Duodenal mucosa (tissue), 2 donors: ENCODE data around the gene ATP9A.
A peak's percentile ranks its signal among the peaks of the same experiment; 100 is the strongest.
"Not testable (repeated sequence)": the region's sequence is repeated elsewhere in the genome, so short reads cannot be mapped to it uniquely, and the experiment has no call there.

Experiments
- H3K27ac ChIP-seq: one replicate; pipeline ENCODE4 v1.7.0; 2013; ENCODE audit warnings: low read depth, low read length
- H3K27me3 ChIP-seq, 2 donors: one replicate each; pipeline ENCODE4 v1.7.0; 2013; ENCODE audit warnings: low read length in 2 of 2, control low read depth in 1 of 2; ENCODE audit not compliant: insufficient read depth in 2 of 2, control insufficient read depth in 1 of 2
- H3K36me3 ChIP-seq, 2 donors: one replicate each; pipeline ENCODE4 v1.7.0; 2013; ENCODE audit warnings: low read length in 2 of 2, control low read depth in 1 of 2; ENCODE audit not compliant: insufficient read depth in 2 of 2, control insufficient read depth in 1 of 2
- H3K4me1 ChIP-seq, 2 donors: one replicate each; pipeline ENCODE4 v1.7.0; 2013; ENCODE audit warnings: low read length in 2 of 2, control low read depth in 1 of 2; ENCODE audit not compliant: insufficient read depth in 2 of 2, control insufficient read depth in 1 of 2
- H3K4me3 ChIP-seq, 2 donors: one replicate each; pipeline ENCODE4 v1.7.0; 2013; ENCODE audit warnings: low read length in 2 of 2, low read depth in 1 of 2
- H3K9ac ChIP-seq, 2 donors: one replicate each; pipeline ENCODE4 v1.7.0; 2013; ENCODE audit warnings: low read length in 2 of 2, low read depth in 1 of 2
- H3K9me3 ChIP-seq, 2 donors: one replicate each; pipeline ENCODE4 v1.7.0; 2013; ENCODE audit warnings: low read length in 2 of 2, control low read depth in 1 of 2; ENCODE audit not compliant: control insufficient read depth in 1 of 2

The ATP9A gene

DNA sequence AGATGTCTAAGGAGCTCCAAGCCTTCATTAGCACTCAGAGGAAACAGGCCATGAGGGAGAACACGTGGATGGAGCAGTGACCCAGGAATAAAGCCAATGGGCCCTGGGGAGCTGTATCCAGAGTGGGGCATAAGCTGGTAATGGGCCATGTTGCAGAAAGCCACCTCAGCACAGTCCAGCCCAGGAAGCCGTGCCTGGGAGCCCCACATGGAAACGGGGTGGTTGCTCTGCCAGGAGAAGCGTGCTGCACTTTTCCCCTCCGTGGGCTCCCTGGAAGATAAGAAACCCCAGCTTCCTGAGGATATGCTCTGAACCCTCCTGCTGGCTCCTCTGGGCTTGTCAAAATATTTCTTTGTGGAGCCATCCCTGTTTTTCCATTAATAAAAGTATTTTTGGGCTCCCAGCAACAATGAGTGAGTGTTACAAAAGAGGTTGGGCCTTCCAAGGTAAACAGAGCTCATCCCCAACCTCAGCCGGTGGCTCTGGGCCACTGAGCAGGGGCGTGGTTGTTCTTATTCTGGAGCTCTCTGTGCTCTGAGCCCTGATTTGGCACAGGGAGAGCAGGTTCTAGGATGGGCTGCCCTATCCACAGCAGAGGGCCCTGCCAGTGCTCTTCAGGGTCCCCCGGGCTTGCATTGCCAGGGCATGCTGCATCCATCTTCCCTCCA is 194.5 kb downstream of the ATP9A start:
- no peaks in the 10 kb centered on the region for H3K36me3 ChIP-seq
- no peak overlapping the region for H3K4me3 ChIP-seq
- H3K27me3 ChIP-seq = peaks cover 0 to 3% of the 10 kb centered on the region in 2 donors
- no peak overlapping the region for H3K27ac ChIP-seq
- no peaks in the 10 kb centered on the region for H3K9me3 ChIP-seq
- H3K4me1 ChIP-seq = no peaks in the 10 kb centered on the region
- no peak overlapping the region for H3K9ac ChIP-seq

DNA sequence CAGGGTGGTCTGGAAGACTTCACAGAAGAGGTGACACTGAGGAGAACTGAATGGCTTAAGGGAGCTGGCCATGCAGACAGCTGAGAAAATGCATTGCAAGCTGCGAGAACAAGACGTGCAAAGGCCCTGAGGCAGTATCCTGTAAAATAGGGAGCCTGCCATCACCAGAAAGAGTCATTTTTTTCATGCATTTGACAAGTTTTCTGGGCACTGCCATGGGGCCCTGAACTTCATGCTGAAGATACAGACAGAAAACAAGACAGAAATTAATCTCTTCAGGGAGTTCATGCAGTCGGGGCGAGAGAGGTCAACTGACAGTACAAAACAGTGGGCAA is 196.8 kb downstream of the ATP9A start:
- Histone ChIP-seq H3K36me3 (no peaks in the 10 kb centered on the region), H3K27me3 (peaks cover 0 to 5% of the 10 kb centered on the region in 2 donors), H3K9ac (no peak overlapping the region), H3K4me1 (no peaks in the 10 kb centered on the region), H3K4me3 (no peak overlapping the region), H3K27ac (no peak overlapping the region), H3K9me3 (no peaks in the 10 kb centered on the region)

DNA sequence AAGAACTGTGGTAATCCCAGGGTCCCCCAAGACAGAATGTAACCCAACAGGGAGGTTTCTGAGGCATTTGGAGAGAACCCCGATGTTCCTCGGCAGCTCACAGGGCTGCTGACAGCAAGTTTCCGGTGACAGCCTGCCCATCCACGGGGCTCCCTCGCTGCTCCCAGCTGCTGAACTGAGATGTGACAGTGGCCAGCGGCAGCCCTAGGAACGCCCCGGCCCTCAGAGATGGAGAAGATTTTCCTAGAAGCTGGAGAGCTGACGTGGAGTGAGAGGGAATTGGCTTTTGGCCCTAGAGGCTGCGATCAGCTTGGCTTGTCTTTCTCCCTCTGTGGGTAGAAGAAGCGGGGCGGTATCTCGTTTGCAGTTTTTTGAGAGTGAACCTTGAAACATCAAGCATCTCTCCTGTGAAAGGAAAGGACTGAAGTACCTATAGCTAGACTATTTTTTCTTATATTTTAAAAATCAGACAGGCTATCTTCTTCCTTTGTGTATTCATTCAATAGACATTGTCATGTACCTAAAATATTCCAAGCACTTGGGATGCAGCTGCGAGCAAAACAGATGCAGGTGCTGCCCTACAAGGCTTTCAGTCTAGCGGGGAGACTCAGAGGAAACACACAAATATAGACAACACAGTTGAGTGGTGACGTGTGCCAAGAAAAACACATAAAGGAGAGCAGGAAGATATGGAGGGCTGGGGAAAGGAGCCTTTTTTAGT is 197.3 kb downstream of the ATP9A start:
- H3K9me3 ChIP-seq = no peaks in the 10 kb centered on the region
- H3K9ac ChIP-seq = no peak overlapping the region
- peaks cover 2 to 3% of the 10 kb centered on the region in 2 donors for H3K4me1 ChIP-seq
- H3K36me3 ChIP-seq = no peaks in the 10 kb centered on the region
- H3K4me3 ChIP-seq = no peak overlapping the region
- peaks cover 0 to 7% of the 10 kb centered on the region in 2 donors for H3K27me3 ChIP-seq
- no peak overlapping the region for H3K27ac ChIP-seq

- H3K9ac ChIP-seq = no peak overlapping the region
- peaks cover 3 to 7% of the 10 kb centered on the region in 2 donors for H3K27me3 ChIP-seq
- no peaks in the 10 kb centered on the region for H3K36me3 ChIP-seq
- peaks cover 4 to 7% of the 10 kb centered on the region in 2 donors for H3K4me1 ChIP-seq
- H3K4me3 ChIP-seq = no peak overlapping the region
- H3K9me3 ChIP-seq = no peaks in the 10 kb centered on the region
- no peak overlapping the region for H3K27ac ChIP-seq
These were observed 198.1 kb downstream of the ATP9A start for GRCh38 chr20:51569815-51570738.

DNA sequence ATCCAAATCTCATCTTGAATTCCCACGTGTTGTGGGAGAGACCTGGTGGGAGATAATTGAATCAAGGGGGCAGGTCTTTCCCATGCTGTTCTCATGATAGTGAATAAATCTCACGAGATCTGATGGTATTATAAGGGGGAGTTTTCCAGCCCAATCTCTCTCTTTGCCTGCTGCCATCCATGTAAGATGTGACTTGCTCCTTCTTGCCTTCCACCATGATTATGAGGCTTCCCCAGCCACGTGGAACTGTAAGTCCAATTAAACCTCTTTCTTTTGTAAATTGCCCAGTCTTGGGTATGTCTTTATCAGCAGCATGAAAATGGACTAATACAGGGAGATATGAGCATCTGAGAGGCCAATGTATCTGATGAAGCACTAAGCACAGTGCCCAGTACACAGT is 199.7 kb downstream of the ATP9A start:
- peaks cover 6 to 15% of the 10 kb centered on the region in 2 donors for H3K4me1 ChIP-seq
- not testable (repeated sequence) for H3K9ac ChIP-seq, H3K36me3 ChIP-seq, H3K4me3 ChIP-seq, H3K9me3 ChIP-seq, H3K27me3 ChIP-seq, H3K27ac ChIP-seq

DNA sequence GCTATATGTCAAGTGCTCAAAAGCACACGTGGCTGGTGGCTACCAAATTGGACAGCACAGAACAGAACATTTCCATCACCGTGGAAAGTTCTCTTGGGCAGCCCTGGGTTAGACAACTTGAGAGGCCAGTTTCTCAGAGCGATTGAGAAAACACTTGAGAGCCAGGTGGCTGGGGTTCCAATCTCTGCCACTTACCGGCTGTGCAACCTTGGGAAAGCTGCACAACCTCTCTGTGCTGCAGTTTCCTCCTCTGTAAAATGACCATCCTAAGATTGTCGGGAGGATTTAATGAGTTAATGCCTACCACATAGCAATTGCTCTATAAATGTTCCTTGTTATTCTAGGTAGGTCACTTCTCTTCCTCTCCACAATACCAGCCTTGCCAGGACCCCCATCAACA is 200.6 kb downstream of the ATP9A start:
- Histone ChIP-seq H3K4me3 (no peak overlapping the region), H3K27me3 (peaks cover 10 to 12% of the 10 kb centered on the region in 2 donors), H3K9ac (no peak overlapping the region), H3K27ac (no peak overlapping the region), H3K4me1 (peaks cover 15 to 24% of the 10 kb centered on the region in 2 donors), H3K36me3 (no peaks in the 10 kb centered on the region), H3K9me3 (no peaks in the 10 kb centered on the region)

DNA sequence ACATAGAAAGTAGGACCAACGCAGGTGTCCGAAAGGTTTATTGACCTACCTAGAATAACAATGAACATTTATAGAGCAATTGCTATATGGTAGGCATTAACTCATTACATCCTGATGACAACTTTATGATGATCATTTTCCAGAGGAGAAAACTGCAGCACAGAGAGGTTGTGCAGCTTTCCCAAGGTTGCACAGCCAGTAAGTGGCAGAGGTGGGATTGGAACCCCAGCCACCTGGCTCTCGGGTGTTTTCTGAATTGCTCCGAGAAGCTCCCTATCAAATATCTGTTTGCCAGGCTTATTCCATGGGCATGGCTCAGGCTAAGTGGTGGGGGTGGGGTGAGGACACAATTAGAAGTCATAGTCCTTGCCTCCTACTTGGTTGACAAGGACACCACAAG is 201.6 kb downstream of the ATP9A start:
- H3K4me1 ChIP-seq = peaks cover 21 to 34% of the 10 kb centered on the region in 2 donors
- no peak overlapping the region for H3K27ac ChIP-seq

DNA sequence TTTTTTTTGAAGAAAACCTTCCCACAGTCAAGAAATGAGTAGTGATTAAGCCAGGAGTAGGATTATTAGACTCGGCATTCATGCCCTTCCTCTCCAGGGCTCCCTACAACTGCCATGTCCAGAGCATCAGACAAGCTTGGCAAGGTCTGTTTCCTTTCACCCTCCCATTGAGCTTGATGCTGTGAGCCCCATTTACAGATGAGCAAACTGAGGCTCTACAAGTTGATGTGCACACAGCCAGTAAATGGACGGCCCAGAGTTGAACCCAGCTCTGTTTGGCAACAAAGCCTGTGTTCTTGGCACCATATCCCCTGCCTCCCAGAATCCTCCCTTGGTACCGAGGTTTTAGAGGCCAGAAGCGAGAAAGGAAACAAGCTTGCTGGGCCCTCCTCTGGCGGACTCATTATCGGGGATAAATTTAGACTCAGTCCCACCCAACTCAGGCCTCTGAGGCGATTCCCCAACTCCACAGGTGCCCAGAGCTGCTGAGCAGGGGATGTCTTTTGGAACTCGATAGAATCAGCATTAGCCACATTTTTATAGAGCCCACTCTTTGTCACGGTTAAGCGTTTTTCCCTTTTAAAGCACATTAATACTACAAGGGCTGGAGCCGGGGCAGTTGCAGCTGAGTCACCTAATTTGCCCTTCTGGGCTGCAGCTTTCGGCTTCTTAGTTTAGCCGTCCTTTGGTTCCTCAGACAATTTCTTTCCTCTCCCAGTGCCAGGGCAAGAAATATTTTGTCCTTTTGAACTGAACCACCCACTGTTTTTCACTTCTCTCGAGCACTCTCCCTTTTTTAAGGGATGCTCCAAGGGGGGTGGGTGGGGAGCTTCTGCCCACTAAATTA is 202.7 kb downstream of the ATP9A start:
- Histone ChIP-seq H3K36me3 (no peaks in the 10 kb centered on the region), H3K9ac (no peak overlapping the region), H3K27me3 (peaks cover 28 to 29% of the 10 kb centered on the region in 2 donors), H3K4me3 (no peak overlapping the region), H3K27ac (no peak overlapping the region), H3K4me1 (peaks cover 28 to 42% of the 10 kb centered on the region in 2 donors), H3K9me3 (no peaks in the 10 kb centered on the region)

More for the DNA sequence above, 201.6 kb downstream of the ATP9A start:
- H3K9ac ChIP-seq = no peak overlapping the region
- H3K27me3 ChIP-seq = peaks cover 20 to 21% of the 10 kb centered on the region in 2 donors
- no peaks in the 10 kb centered on the region for H3K9me3 ChIP-seq
- no peak overlapping the region for H3K4me3 ChIP-seq
- no peaks in the 10 kb centered on the region for H3K36me3 ChIP-seq

DNA sequence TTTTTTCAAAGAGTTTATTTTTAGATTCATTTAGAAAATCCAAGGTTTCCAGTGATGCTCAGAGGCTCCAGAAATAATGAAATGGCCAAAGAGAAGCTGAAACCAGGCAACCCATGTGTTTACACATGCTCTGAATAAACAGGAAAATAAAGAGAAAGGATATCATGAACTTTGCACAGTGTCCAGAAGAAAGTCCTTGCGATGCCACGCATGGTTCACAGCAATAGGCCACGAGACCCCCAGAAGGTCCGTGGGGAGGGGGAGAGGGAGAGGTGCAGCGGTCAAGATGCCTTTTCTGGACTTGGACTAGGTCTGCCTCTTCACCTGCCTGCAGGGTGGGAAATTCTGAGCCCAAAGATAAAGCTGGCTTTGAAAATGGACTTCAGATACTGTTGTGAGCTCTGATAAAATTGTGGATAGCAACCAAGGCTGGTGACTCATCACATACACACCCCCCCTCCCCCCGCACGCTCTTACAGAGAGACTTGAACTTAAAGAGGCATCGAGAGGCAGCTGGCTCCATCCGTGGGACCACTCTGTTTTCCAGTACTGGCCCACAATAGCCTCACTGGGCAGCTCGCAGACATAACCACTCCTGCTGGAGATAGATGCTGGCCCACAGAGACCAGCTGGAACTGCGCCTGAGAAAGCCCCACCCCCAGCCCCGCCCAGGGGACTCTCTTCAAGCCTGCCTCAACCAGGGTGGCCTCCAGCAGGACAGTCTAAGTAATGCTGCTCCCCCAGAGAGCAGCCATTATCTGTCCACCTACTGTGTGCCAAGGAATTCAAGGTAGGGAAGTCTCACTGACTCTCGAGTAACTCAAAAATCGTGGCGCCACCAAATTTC is 204.5 kb downstream of the ATP9A start:
- Histone ChIP-seq H3K4me1 (peaks cover 34 to 46% of the 10 kb centered on the region in 2 donors), H3K27me3 (peaks cover 42 to 44% of the 10 kb centered on the region in 2 donors), H3K9ac (no peak overlapping the region), H3K9me3 (no peaks in the 10 kb centered on the region), H3K36me3 (no peaks in the 10 kb centered on the region), H3K4me3 (no peak overlapping the region), H3K27ac (peak overlapping the region; percentile 60)
